Activated naive CD8-positive, alpha-beta T cell treated with anti-CD3 and anti-CD28 coated beads for 36 hours (primary cell): ENCODE measurements around the gene AEBP2. TPM values are rescaled to one million over a fixed set of nuclear protein-coding genes. Genes with fewer than 3 reads are reported as not detected.
"Not testable (repeated sequence)": the region's sequence is repeated elsewhere in the genome, so short reads cannot be mapped to it uniquely, and the experiment has no call there.

Experiments used
- DNase-seq: peaks from one replicate; pipeline ENCODE4 v3.0.0; 2021
- H3K27ac Mint-ChIP-seq: one replicate; pipeline ENCODE4 v1.8.0; 2022; ENCODE audit warnings: mild to moderate bottlenecking, moderate library complexity, mixed read lengths
- H3K27me3 Mint-ChIP-seq: one replicate; pipeline ENCODE4 v1.8.0; 2022; ENCODE audit warnings: mild to moderate bottlenecking, mixed read lengths
- H3K36me3 Mint-ChIP-seq: one replicate; pipeline ENCODE4 v1.8.0; 2021; ENCODE audit warnings: mild to moderate bottlenecking, mixed read lengths
- H3K4me1 Mint-ChIP-seq: one replicate; pipeline ENCODE4 v1.8.0; 2021; ENCODE audit warnings: mixed read lengths
- H3K4me3 Mint-ChIP-seq: one replicate; pipeline ENCODE4 v1.8.0; 2022; ENCODE audit warnings: mild to moderate bottlenecking, moderate library complexity, mixed read lengths
- H3K9me3 Mint-ChIP-seq: one replicate; pipeline ENCODE4 v1.8.0; 2022; ENCODE audit warnings: mixed read lengths
- total RNA-seq, 2 experiments: library from RNA; stranded (reverse); gene quantifications; one replicate each; pipeline ENCODE4 v1.2.3, GENCODE V29; 2021

Gene AEBP2
- total RNA-seq, 2 experiments from 2014 or later, result 60.3 to 60.7 TPM

GRCh38 chr12:19533567-19533966 lies 94.3 kb downstream of the AEBP2 start:
- Mint-ChIP-seq H3K36me3 (peaks cover 32% of the 10 kb centered on the region), H3K4me1 (peaks cover 19% of the 10 kb centered on the region), H3K27ac (no peak overlapping the region), H3K4me3 (no peak overlapping the region), H3K9me3 (peaks cover 10% of the 10 kb centered on the region), H3K27me3 (no peaks in the 10 kb centered on the region)
- DNase-seq, result no peak

DNA sequence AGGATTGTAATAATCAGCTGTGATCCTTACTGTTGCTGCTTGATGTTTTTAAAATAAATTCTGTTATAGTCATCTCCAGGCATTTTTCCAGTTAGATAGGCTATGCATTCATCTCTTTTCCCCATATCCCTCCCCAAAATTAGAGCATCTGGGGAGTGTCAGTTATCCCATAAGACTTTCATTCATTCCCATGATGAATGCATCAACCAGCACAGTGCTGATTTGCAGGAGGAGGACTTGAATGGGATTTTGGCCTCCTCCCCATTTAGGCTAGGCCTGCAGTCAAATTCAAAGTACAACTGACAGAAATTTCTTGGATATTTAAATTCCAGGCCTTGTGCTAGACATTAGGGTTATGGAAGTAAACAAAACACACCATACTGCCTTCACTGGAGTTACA lies 99.8 kb downstream of the AEBP2 start:
- H3K27ac Mint-ChIP-seq, result no peak overlapping the region
- no peak for DNase-seq
- peaks cover 13% of the 10 kb centered on the region for H3K9me3 Mint-ChIP-seq
- no peaks in the 10 kb centered on the region for H3K27me3 Mint-ChIP-seq
- H3K4me3 Mint-ChIP-seq, result no peak overlapping the region
- H3K4me1 Mint-ChIP-seq, result no peaks in the 10 kb centered on the region
- peaks cover 24% of the 10 kb centered on the region for H3K36me3 Mint-ChIP-seq

GRCh38 chr12:19539836-19540235 lies 100.5 kb downstream of the AEBP2 start:
- Mint-ChIP-seq H3K9me3 (peaks cover 13% of the 10 kb centered on the region), H3K27ac (no peak overlapping the region), H3K36me3 (peaks cover 25% of the 10 kb centered on the region), H3K4me1 (no peaks in the 10 kb centered on the region), H3K27me3 (no peaks in the 10 kb centered on the region), H3K4me3 (no peak overlapping the region)
- DNase-seq, result no peak

DNA sequence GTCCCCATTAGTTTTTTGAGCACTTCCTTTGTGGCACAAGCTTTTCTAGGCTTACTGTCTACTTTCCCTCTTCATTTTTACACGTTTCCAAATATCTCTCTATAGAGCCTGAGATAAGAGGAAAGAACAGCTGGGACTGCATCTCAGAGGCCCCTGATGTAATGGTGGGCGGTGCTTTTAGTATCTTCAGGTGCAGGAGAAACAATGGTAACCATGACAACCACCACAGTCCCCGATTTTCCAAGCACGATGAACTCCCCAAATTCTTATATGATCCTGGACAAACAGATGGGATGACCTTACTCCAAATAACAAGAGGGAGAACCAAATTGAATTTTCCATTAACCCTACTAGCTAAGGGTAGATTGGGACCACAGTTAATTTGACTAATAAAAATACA lies 103.3 kb downstream of the AEBP2 start:
- H3K9me3 Mint-ChIP-seq, result peaks cover 2% of the 10 kb centered on the region
- no peaks in the 10 kb centered on the region for H3K4me1 Mint-ChIP-seq
- H3K36me3 Mint-ChIP-seq, result peaks cover 8% of the 10 kb centered on the region
- no peak overlapping the region for H3K27ac Mint-ChIP-seq
- H3K27me3 Mint-ChIP-seq, result no peaks in the 10 kb centered on the region
- no peak for DNase-seq
- H3K4me3 Mint-ChIP-seq, result no peak overlapping the region

DNA sequence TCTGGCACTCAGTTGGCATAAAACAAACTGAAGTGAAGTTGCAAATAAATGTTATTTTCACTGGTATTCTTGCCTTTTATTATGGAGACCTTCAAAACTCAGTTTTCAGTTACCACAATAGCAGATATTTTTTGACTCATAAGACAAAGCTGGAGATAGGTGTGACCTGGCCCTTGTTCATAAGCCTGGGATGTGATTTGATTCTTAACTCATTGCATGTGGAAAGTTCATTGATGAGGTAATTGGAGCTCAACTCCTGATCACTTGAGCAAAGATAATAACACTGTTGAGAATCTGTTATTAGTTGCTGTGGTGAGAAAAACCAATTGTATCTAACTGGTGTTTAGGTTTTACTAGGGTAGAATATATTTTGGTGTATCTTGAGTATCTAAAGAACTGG lies 105.1 kb downstream of the AEBP2 start:
- Mint-ChIP-seq H3K4me1 (no peaks in the 10 kb centered on the region), H3K4me3 (no peak overlapping the region), H3K27ac (no peak overlapping the region), H3K36me3 (peaks cover 8% of the 10 kb centered on the region), H3K27me3 (no peaks in the 10 kb centered on the region), H3K9me3 (peaks cover 2% of the 10 kb centered on the region)
- DNase-seq, result no peak

DNA sequence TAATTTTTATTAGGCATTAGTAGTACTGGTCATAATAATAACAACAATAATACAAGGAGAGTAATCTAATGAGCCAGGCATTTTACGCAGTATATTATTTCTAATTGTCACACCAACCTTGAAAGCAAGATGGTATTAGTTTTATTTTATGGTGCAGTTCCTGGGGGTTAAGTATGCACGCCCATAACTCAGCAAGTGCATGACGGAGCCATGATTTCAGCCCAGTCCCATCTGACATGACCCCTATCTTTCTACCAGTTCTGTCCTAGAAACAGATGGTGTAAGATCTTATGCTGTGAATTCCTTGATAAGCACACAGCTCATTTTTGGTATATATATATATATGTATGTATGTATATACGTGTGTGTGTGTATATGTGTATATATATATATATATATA lies 106.0 kb downstream of the AEBP2 start:
- no peak overlapping the region for H3K4me3 Mint-ChIP-seq
- H3K9me3 Mint-ChIP-seq, result peaks cover 2% of the 10 kb centered on the region
- H3K4me1 Mint-ChIP-seq, result no peaks in the 10 kb centered on the region
- H3K36me3 Mint-ChIP-seq, result peaks cover 8% of the 10 kb centered on the region
- no peak overlapping the region for H3K27ac Mint-ChIP-seq
- H3K27me3 Mint-ChIP-seq, result no peaks in the 10 kb centered on the region
- no peak for DNase-seq

- Mint-ChIP-seq H3K27me3 (no peaks in the 10 kb centered on the region), H3K36me3 (peaks cover 8% of the 10 kb centered on the region), H3K4me3 (no peak overlapping the region), H3K27ac (no peak overlapping the region), H3K4me1 (no peaks in the 10 kb centered on the region), H3K9me3 (peaks cover 2% of the 10 kb centered on the region)
- DNase-seq, result no peak
These were observed 106.7 kb downstream of the AEBP2 start for GRCh38 chr12:19546027-19546426.

DNA sequence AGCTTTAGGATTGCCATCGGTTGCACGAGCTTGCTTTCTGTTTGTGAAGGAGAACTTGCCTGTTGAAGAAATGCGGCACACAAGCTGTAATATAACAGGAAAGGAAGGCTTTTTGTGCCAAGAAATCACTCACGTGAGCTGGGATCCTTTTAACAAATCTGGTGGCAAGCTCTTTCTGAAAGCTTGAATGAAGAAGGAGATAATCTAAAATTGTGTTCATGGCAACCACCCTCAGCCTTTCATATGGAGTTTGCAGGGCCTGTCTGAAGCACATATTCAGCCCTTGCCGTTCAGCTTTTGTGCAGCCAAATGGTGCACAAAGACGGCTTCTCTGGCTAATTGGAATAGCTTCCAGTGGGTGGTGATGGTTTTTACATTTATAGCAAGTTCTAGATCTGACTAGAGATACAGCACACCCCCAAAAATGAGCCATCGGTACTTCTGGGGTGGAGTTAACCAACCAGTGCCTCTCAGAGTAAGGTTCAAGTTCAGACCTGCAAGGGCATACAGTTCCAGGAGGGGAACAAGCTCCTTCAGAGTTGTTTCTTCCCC lies 107.4 kb downstream of the AEBP2 start:
- H3K9me3 Mint-ChIP-seq, result peaks cover 1% of the 10 kb centered on the region

DNA sequence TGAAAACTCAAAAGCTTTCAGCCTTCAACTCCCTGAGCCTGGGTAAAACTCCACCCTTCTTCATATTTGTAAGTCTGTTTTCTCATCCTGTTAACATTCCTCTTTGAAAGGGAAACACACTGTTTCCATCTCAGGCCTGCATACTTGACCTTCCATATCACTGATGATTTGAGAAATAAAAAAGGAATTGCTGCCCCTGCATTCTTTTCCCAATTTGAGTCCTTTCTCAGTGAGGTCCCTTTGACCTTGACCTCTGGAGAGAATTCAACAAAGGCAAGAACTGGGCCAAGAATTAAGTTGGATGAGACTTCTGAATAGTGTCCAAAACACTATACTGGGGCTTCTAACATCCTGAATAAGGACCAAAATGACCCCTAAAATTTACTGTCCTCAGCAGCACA lies 108.0 kb downstream of the AEBP2 start:
- no peaks in the 10 kb centered on the region for H3K27me3 Mint-ChIP-seq
- peaks cover 5% of the 10 kb centered on the region for H3K4me1 Mint-ChIP-seq
- no peaks in the 10 kb centered on the region for H3K9me3 Mint-ChIP-seq
- H3K27ac Mint-ChIP-seq, result no peak overlapping the region
- H3K36me3 Mint-ChIP-seq, result peaks cover 7% of the 10 kb centered on the region
- no peak for DNase-seq
- no peak overlapping the region for H3K4me3 Mint-ChIP-seq

More for the DNA sequence above, 107.4 kb downstream of the AEBP2 start:
- Mint-ChIP-seq H3K27ac (no peak overlapping the region), H3K27me3 (no peaks in the 10 kb centered on the region), H3K36me3 (peaks cover 8% of the 10 kb centered on the region), H3K4me1 (no peaks in the 10 kb centered on the region), H3K4me3 (no peak overlapping the region)
- DNase-seq, result no peak

DNA sequence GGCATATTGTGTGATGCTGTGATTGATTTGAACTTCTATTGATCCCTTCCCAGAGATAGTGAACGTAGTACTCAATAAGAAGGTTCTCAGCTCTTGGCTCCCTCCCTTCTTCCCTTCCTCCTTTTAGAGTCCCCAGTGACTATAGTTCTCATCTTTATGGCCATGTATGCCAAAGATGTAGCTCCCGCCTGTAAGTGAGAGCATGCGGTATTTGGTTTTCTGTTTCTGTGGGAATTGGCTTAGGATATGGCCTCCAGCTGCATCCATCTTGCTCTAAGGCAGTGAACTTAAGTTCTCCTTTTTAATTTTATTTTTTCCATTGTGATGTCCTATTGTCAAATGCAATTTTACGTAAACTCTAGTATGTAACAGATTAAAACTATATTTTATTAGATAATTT lies 109.5 kb downstream of the AEBP2 start:
- Mint-ChIP-seq H3K4me1 (peaks cover 15% of the 10 kb centered on the region), H3K9me3 (no peaks in the 10 kb centered on the region), H3K36me3 (peaks cover 4% of the 10 kb centered on the region), H3K4me3 (no peak overlapping the region), H3K27ac (no peak overlapping the region), H3K27me3 (no peaks in the 10 kb centered on the region)
- no peak for DNase-seq

DNA sequence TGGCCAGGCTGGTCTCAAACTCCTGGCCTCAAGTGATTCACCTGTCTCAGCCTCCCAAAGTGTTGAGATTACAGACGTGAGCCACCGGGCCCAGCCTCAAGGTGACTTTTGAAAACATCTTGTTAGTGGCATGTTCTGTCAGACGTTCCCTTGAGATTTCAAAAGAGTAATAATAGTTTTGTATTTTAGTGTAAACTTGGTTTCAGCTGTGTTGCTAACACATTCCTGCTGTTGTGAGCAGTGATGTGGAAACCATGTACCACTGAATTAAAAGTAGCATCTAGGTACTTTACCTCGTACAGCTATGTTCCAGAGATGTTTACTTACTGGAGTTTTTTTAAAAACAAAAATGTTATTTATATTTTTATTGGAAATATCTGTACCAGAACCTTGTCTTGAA lies 111.3 kb downstream of the AEBP2 start:
- H3K27me3 Mint-ChIP-seq, result no peaks in the 10 kb centered on the region
- H3K9me3 Mint-ChIP-seq, result no peaks in the 10 kb centered on the region
- H3K4me3 Mint-ChIP-seq, result no peak overlapping the region
- peaks cover 15% of the 10 kb centered on the region for H3K4me1 Mint-ChIP-seq
- peaks cover 4% of the 10 kb centered on the region for H3K36me3 Mint-ChIP-seq
- no peak overlapping the region for H3K27ac Mint-ChIP-seq
- no peak for DNase-seq

DNA sequence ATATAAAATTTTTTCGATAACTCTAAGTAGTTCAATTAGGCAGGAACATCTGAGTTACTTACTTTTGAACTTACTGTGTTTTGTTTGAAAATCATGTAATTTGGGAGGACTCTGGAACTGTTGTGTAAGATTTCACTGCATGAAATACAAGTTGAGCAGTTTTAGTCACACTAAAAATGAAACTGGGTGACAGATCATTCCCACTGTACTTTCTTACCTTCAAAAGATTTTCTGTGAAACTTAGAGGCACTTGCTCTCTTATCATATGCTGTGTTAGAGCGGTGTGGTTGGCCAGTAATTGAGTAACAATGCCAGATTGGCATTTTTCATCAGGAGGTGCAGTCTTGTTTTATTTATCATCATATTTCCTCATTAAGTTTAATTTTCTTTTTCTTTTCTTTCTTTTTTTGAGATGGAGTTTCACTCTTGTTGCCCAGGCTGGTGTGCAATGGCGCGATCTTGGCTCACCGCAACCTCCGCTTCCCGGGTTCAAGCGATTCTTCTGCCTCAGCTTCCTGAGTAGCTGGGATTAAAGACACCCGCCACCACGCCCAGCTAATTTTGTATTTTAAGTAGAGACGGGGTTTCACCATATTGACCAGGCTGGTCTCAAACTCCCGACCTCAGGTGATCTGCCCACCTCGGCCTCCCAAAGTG lies 113.3 kb downstream of the AEBP2 start:
- not testable (repeated sequence) for H3K9me3 Mint-ChIP-seq, H3K27ac Mint-ChIP-seq, H3K36me3 Mint-ChIP-seq, H3K27me3 Mint-ChIP-seq
- peak overlapping the region; percentile 4 for H3K4me3 Mint-ChIP-seq
- peak; percentile 13 for DNase-seq
- H3K4me1 Mint-ChIP-seq, result peaks cover 15% of the 10 kb centered on the region

GRCh38 chr12:19553175-19553574 lies 113.9 kb downstream of the AEBP2 start:
- Mint-ChIP-seq H3K9me3 (no peaks in the 10 kb centered on the region), H3K27me3 (no peaks in the 10 kb centered on the region), H3K4me1 (peaks cover 15% of the 10 kb centered on the region), H3K27ac (no peak overlapping the region), H3K4me3 (no peak overlapping the region), H3K36me3 (peaks cover 6% of the 10 kb centered on the region)
- DNase-seq, result no peak

DNA sequence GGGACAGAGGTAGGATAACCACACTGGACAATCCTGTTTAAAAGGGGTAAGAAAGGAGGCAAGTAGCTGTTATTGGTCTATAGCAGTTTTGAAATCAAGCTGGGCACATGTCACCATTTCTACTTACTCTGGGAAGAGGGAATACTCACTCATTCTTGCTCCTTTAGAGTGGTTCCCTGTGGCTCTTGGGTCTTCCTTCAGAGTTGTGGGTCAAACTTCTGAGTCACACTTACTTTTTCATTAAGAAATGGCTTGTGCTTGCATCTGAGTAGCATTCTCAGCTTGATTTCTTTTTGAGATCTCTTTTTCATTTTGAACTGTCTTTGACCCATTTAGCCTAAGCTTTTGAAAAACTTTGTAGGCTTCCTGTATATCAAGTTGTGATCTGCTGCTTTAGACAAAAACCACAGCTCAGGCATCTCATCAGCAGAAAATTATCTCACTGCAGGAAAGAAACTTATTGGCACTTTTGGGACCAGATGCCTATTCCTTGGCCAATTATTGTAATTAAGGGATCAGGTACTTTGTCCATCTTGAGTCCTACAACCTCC lies 122.2 kb downstream of the AEBP2 start:
- H3K9me3 Mint-ChIP-seq, result peaks cover 9% of the 10 kb centered on the region
- H3K27ac Mint-ChIP-seq, result no peak overlapping the region
- H3K27me3 Mint-ChIP-seq, result no peaks in the 10 kb centered on the region
- H3K36me3 Mint-ChIP-seq, result peaks cover 28% of the 10 kb centered on the region
- H3K4me3 Mint-ChIP-seq, result no peak overlapping the region
- peaks cover 11% of the 10 kb centered on the region for H3K4me1 Mint-ChIP-seq
- DNase-seq, result no peak
